ENCODE data around the gene AURKA.

AURKA gene

GRCh38 chr20:56358600-56359211 is 33.3 kb downstream of the AURKA start, which contains the start of gene FAM210B:
Gene FAM210B, plus strand, starts transcription at chr20:56358974. Its CDS starts 32 bp downstream, at chr20:56359006.
- no peaks in the 10 kb centered on the region for H3K9me3 ChIP-seq (ENCODE audit: control extremely low read depth in 1 of 5, control insufficient read depth in 4 of 5, insufficient read depth in 2 of 5, low read depth in 1 of 5, low read length in 4 of 5)
- H3K36me3 ChIP-seq (ENCODE audit: control insufficient read depth in 4 of 4, insufficient read depth in 4 of 4, low read length in 3 of 4): no peaks in the 10 kb centered on the region
- POLR2A ChIA-PET: no interaction called here
- H3K27ac ChIP-seq (ENCODE audit: insufficient read depth in 1 of 2, low read depth in 1 of 2, low read length in 2 of 2, poor library complexity in 1 of 2, severe bottlenecking in 2 of 2): peak within 1 kb of the TSS in 1 of 2 experiments; percentile 57
- CTCF ChIA-PET: interaction anchor here (0.9 to 1.9 kb wide), 4 partner anchors 14 to 40 kb away, joined by 3 to 6 read pairs (median 4); no protein-coding TSS in a partner anchor
- peaks cover 0 to 26% (median 18%) of the 10 kb centered on the region in 4 experiments for H3K4me1 ChIP-seq (ENCODE audit: control extremely low read depth in 1 of 4, control insufficient read depth in 4 of 4, insufficient read depth in 4 of 4, low read length in 3 of 4)
- no peaks in the 10 kb centered on the region for H3K27me3 ChIP-seq (replicated peaks in 2 of 5; ENCODE audit: control insufficient read depth in 4 of 5, insufficient read depth in 5 of 5, low read length in 4 of 5)
- WGBS (ENCODE audit: insufficient coverage): 0% methylated on average over 36 of the region's 63 CpGs
- peak within 1 kb of the TSS; percentile 38 to 91 (median 78) for H3K4me3 ChIP-seq (ENCODE audit: control insufficient read depth in 1 of 7, extremely low read depth in 1 of 7, insufficient read depth in 4 of 7, low read depth in 2 of 7, low read length in 6 of 7)
- DNase-seq: peak; percentile 84 to 88 (median 86)

GRCh38 chr20:56358070-56358469 is 33.9 kb downstream of the AURKA start:
- no peaks in the 10 kb centered on the region for H3K9me3 ChIP-seq (ENCODE audit: control extremely low read depth in 1 of 5, control insufficient read depth in 4 of 5, insufficient read depth in 2 of 5, low read depth in 1 of 5, low read length in 4 of 5)
- POLR2A ChIA-PET: no interaction called here
- peaks cover 0 to 23% (median 15%) of the 10 kb centered on the region in 4 experiments for H3K4me1 ChIP-seq (ENCODE audit: control extremely low read depth in 1 of 4, control insufficient read depth in 4 of 4, insufficient read depth in 4 of 4, low read length in 3 of 4)
- H3K4me3 ChIP-seq (ENCODE audit: control insufficient read depth in 1 of 7, extremely low read depth in 1 of 7, insufficient read depth in 4 of 7, low read depth in 2 of 7, low read length in 6 of 7): peak overlapping the region in 5 of 7 experiments; percentile 72 to 91 (median 83)
- no peaks in the 10 kb centered on the region for H3K36me3 ChIP-seq (ENCODE audit: control insufficient read depth in 4 of 4, insufficient read depth in 4 of 4, low read length in 3 of 4)
- CTCF ChIA-PET: interaction anchor here (0.7 to 1.9 kb wide), 4 partner anchors 14 to 41 kb away, joined by 3 to 6 read pairs (median 4); no protein-coding TSS in a partner anchor
- no CpG with 5 or more reads among the region's 6 CpGs for WGBS (ENCODE audit: insufficient coverage)
- H3K27me3 ChIP-seq (replicated peaks in 2 of 5; ENCODE audit: control insufficient read depth in 4 of 5, insufficient read depth in 5 of 5, low read length in 4 of 5): no peaks in the 10 kb centered on the region
- no peak for DNase-seq
- no peak overlapping the region for H3K27ac ChIP-seq (ENCODE audit: insufficient read depth in 1 of 2, low read depth in 1 of 2, low read length in 2 of 2, poor library complexity in 1 of 2, severe bottlenecking in 2 of 2)

- CTCF ChIA-PET: interaction anchor here (1.1 to 1.8 kb wide), 2 partner anchors 10 to 13 kb away, joined by 3 to 8 read pairs; no protein-coding TSS in a partner anchor
- 94% methylated on average over 3 of the region's 4 CpGs for WGBS (ENCODE audit: insufficient coverage)
- no peaks in the 10 kb centered on the region for H3K36me3 ChIP-seq (ENCODE audit: control insufficient read depth in 4 of 4, insufficient read depth in 4 of 4, low read length in 3 of 4)
- peak in 2 of 3 donors; percentile 32 to 36 for DNase-seq
- H3K4me3 ChIP-seq (ENCODE audit: control insufficient read depth in 1 of 7, extremely low read depth in 1 of 7, insufficient read depth in 4 of 7, low read depth in 2 of 7, low read length in 6 of 7): no peak overlapping the region
- H3K9me3 ChIP-seq (ENCODE audit: control extremely low read depth in 1 of 5, control insufficient read depth in 4 of 5, insufficient read depth in 2 of 5, low read depth in 1 of 5, low read length in 4 of 5): no peaks in the 10 kb centered on the region
- POLR2A ChIA-PET: no interaction called here
- H3K27ac ChIP-seq (ENCODE audit: insufficient read depth in 1 of 2, low read depth in 1 of 2, low read length in 2 of 2, poor library complexity in 1 of 2, severe bottlenecking in 2 of 2): no peak overlapping the region
- H3K4me1 ChIP-seq (ENCODE audit: control extremely low read depth in 1 of 4, control insufficient read depth in 4 of 4, insufficient read depth in 4 of 4, low read length in 3 of 4): peaks cover 0 to 2% (median 0%) of the 10 kb centered on the region in 4 experiments
- peaks cover under 1 to 13% (median 4%) of the 10 kb centered on the region in 5 experiments for H3K27me3 ChIP-seq (replicated peaks in 2 of 5; ENCODE audit: control insufficient read depth in 4 of 5, insufficient read depth in 5 of 5, low read length in 4 of 5)
Observed at GRCh38 chr20:56353356-56353755, 38.7 kb downstream of the AURKA start.

- WGBS (ENCODE audit: insufficient coverage): 88% methylated on average over 2 of the region's 5 CpGs
- POLR2A ChIA-PET: no interaction called here
- Histone ChIP-seq H3K4me1 (ENCODE audit: control extremely low read depth in 1 of 4, control insufficient read depth in 4 of 4, insufficient read depth in 4 of 4, low read length in 3 of 4) (no peaks in the 10 kb centered on the region), H3K4me3 (ENCODE audit: control insufficient read depth in 1 of 7, extremely low read depth in 1 of 7, insufficient read depth in 4 of 7, low read depth in 2 of 7, low read length in 6 of 7) (no peak overlapping the region), H3K27ac (ENCODE audit: insufficient read depth in 1 of 2, low read depth in 1 of 2, low read length in 2 of 2, poor library complexity in 1 of 2, severe bottlenecking in 2 of 2) (no peak overlapping the region), H3K36me3 (ENCODE audit: control insufficient read depth in 4 of 4, insufficient read depth in 4 of 4, low read length in 3 of 4) (no peaks in the 10 kb centered on the region), H3K27me3 (replicated peaks in 2 of 5; ENCODE audit: control insufficient read depth in 4 of 5, insufficient read depth in 5 of 5, low read length in 4 of 5) (peaks cover 2 to 19% (median 11%) of the 10 kb centered on the region in 5 experiments), H3K9me3 (ENCODE audit: control extremely low read depth in 1 of 5, control insufficient read depth in 4 of 5, insufficient read depth in 2 of 5, low read depth in 1 of 5, low read length in 4 of 5) (no peaks in the 10 kb centered on the region)
- CTCF ChIA-PET: interaction anchor here (0.6 to 1.8 kb wide), 2 partner anchors 9 to 476 kb away, joined by 3 to 8 read pairs; no protein-coding TSS in a partner anchor
- DNase-seq: no peak
Observed at GRCh38 chr20:56352345-56353055, 39.5 kb downstream of the AURKA start.

- H3K4me1 ChIP-seq (ENCODE audit: control extremely low read depth in 1 of 4, control insufficient read depth in 4 of 4, insufficient read depth in 4 of 4, low read length in 3 of 4): no peaks in the 10 kb centered on the region
- no peaks in the 10 kb centered on the region for H3K36me3 ChIP-seq (ENCODE audit: control insufficient read depth in 4 of 4, insufficient read depth in 4 of 4, low read length in 3 of 4)
- no CpG with 5 or more reads among the region's 2 CpGs for WGBS (ENCODE audit: insufficient coverage)
- no peaks in the 10 kb centered on the region for H3K9me3 ChIP-seq (ENCODE audit: control extremely low read depth in 1 of 5, control insufficient read depth in 4 of 5, insufficient read depth in 2 of 5, low read depth in 1 of 5, low read length in 4 of 5)
- ChIA-PET CTCF (no interaction called here), POLR2A (no interaction called here)
- H3K27ac ChIP-seq (ENCODE audit: insufficient read depth in 1 of 2, low read depth in 1 of 2, low read length in 2 of 2, poor library complexity in 1 of 2, severe bottlenecking in 2 of 2): no peak overlapping the region
- H3K4me3 ChIP-seq (ENCODE audit: control insufficient read depth in 1 of 7, extremely low read depth in 1 of 7, insufficient read depth in 4 of 7, low read depth in 2 of 7, low read length in 6 of 7): no peak overlapping the region
- DNase-seq: no peak
- peaks cover 2 to 27% (median 22%) of the 10 kb centered on the region in 5 experiments for H3K27me3 ChIP-seq (replicated peaks in 2 of 5; ENCODE audit: control insufficient read depth in 4 of 5, insufficient read depth in 5 of 5, low read length in 4 of 5)
Observed at GRCh38 chr20:56350842-56351241, 41.2 kb downstream of the AURKA start.

- Histone ChIP-seq H3K27ac (ENCODE audit: insufficient read depth in 1 of 2, low read depth in 1 of 2, low read length in 2 of 2, poor library complexity in 1 of 2, severe bottlenecking in 2 of 2) (no peak overlapping the region), H3K36me3 (ENCODE audit: control insufficient read depth in 4 of 4, insufficient read depth in 4 of 4, low read length in 3 of 4) (no peaks in the 10 kb centered on the region), H3K9me3 (ENCODE audit: control extremely low read depth in 1 of 5, control insufficient read depth in 4 of 5, insufficient read depth in 2 of 5, low read depth in 1 of 5, low read length in 4 of 5) (no peaks in the 10 kb centered on the region), H3K27me3 (replicated peaks in 2 of 5; ENCODE audit: control insufficient read depth in 4 of 5, insufficient read depth in 5 of 5, low read length in 4 of 5) (peaks cover 8 to 47% (median 34%) of the 10 kb centered on the region in 5 experiments), H3K4me1 (ENCODE audit: control extremely low read depth in 1 of 4, control insufficient read depth in 4 of 4, insufficient read depth in 4 of 4, low read length in 3 of 4) (peaks cover 0 to 5% (median 1%) of the 10 kb centered on the region in 4 experiments), H3K4me3 (ENCODE audit: control insufficient read depth in 1 of 7, extremely low read depth in 1 of 7, insufficient read depth in 4 of 7, low read depth in 2 of 7, low read length in 6 of 7) (no peak overlapping the region)
- no peak for DNase-seq
- ChIA-PET CTCF (interaction anchor here (0.8 kb wide), 1 partner anchor 101 kb away, joined by 3 read pairs; no protein-coding TSS in a partner anchor), POLR2A (interaction anchor here (0.7 kb wide), 1 partner anchor 1678 kb away, joined by 3 read pairs; no protein-coding TSS in a partner anchor)
- 0% methylated on average over 2 of the region's 3 CpGs for WGBS (ENCODE audit: insufficient coverage)
Observed at GRCh38 chr20:56348746-56349145, 43.3 kb downstream of the AURKA start.

Data from common myeloid progenitor, CD34-positive (primary cell).